Natural killer cell (primary cell): ENCODE measurements around the gene SH3D19. TPM values are rescaled to one million over a fixed set of nuclear protein-coding genes. Genes with fewer than 3 reads are reported as not detected.

Experiments used
- ATAC-seq, 3 donors: fragments of 150-1000 bp in 2 of 3; fragments of 200-7000 bp in 1 of 3; cut with Tn5 transposase; 1 replicate in 1 of 3; 2 replicates in 2 of 3; pipeline ENCODE4 v1.10.0; 2021; ENCODE audit warnings: mild to moderate bottlenecking in 2 of 3, moderate library complexity in 2 of 3
- DNase-seq, 2 donors: peaks; one replicate each; pipeline versions ENCODE4 v3.0.0 to v3.0.0-alpha.2; 2013 to 2021; ENCODE audit warnings: mixed read lengths in 1 of 2
- H3K27ac ChIP-seq: one replicate; pipeline ENCODE4 v1.5.1; 2013; ENCODE audit warnings: mild to moderate bottlenecking, low read length
- H3K27me3 ChIP-seq: one replicate; pipeline ENCODE4 v1.6.1; 2013; ENCODE audit warnings: low read length; ENCODE audit not compliant: control insufficient read depth, insufficient read depth
- H3K36me3 ChIP-seq: one replicate; pipeline ENCODE4 v1.6.1; 2013; ENCODE audit warnings: low read length; ENCODE audit not compliant: control insufficient read depth, insufficient read depth
- H3K4me1 ChIP-seq: one replicate; pipeline ENCODE4 v1.6.1; 2013; ENCODE audit warnings: low read length; ENCODE audit not compliant: control insufficient read depth, insufficient read depth
- H3K4me3 ChIP-seq: one replicate; pipeline ENCODE4 v1.5.1; 2013; ENCODE audit warnings: low read length
- H3K9me3 ChIP-seq: one replicate; pipeline ENCODE4 v1.6.1; 2013; ENCODE audit warnings: low read length; ENCODE audit not compliant: control insufficient read depth, insufficient read depth
- H3K27ac Mint-ChIP-seq, 2 donors: one replicate each; pipeline ENCODE4 v1.8.0; 2022; ENCODE audit warnings: mild to moderate bottlenecking in 2 of 2, mixed read lengths in 2 of 2, moderate library complexity in 1 of 2
- H3K27me3 Mint-ChIP-seq, 2 donors: one replicate each; pipeline ENCODE4 v1.8.0; 2022; ENCODE audit warnings: low read depth in 2 of 2, mixed read lengths in 2 of 2
- H3K36me3 Mint-ChIP-seq: one replicate; pipeline ENCODE4 v1.8.0; 2022; ENCODE audit warnings: mixed read lengths
- H3K4me1 Mint-ChIP-seq, 2 donors: one replicate each; pipeline ENCODE4 v1.8.0; 2022; ENCODE audit warnings: mixed read lengths in 2 of 2
- H3K4me3 Mint-ChIP-seq: one replicate; pipeline ENCODE4 v1.8.0; 2022; ENCODE audit warnings: mild to moderate bottlenecking, moderate library complexity, mixed read lengths
- H3K9me3 Mint-ChIP-seq, 2 donors: one replicate each; pipeline ENCODE4 v1.8.0; 2022; ENCODE audit warnings: mixed read lengths in 2 of 2
- CTCF ChIP-seq: fragments of 200-600 bp; IDR thresholded peaks from one replicate; pipeline ENCODE4 v1.8.0; 2022; ENCODE audit warnings: antibody characterized with exemption
- WGBS: methylation state at CpG from one replicate; pipeline ENCODE4 v1.1.7; 2013; ENCODE audit warnings: missing lambda C conversion rate; ENCODE audit not compliant: insufficient coverage; 5-methylcytosine and 5-hydroxymethylcytosine counted together
- intact Hi-C: fragments of 100-400 bp; cut with micrococcal nuclease; formaldehyde crosslinking; loops from one replicate; pipeline ENCODE4 v1.14.2; 2022
- total RNA-seq, 4 donors: library from RNA; stranded (reverse); fragments of 120-200 nt in 1 of 4; gene quantifications; one replicate each; pipeline versions ENCODE4 v1.2.3 to v1.2.4, GENCODE V29; 2013 to 2022

The SH3D19 gene
- total RNA-seq, 3 donors from 2014 or later (not counting 1 experiment from before 2014, with no cell fraction given), result 0.13 TPM; not detected in 2

- no peak for TF ChIP-seq CTCF
- no peak overlapping the region for H3K4me3 ChIP-seq
- H3K36me3 Mint-ChIP-seq, result peaks cover 16% of the 10 kb centered on the region
- ATAC-seq, result no peak
- H3K36me3 ChIP-seq, result peaks cover 65% of the 10 kb centered on the region
- peak overlapping the region in 1 of 2 donors; percentile 25 for H3K27ac Mint-ChIP-seq
- H3K9me3 ChIP-seq, result no peaks in the 10 kb centered on the region
- intact Hi-C loops, result no loop called here
- H3K9me3 Mint-ChIP-seq, result no peaks in the 10 kb centered on the region
- peaks cover 35 to 38% of the 10 kb centered on the region in 2 donors for H3K4me1 Mint-ChIP-seq
- H3K27me3 Mint-ChIP-seq, result no peaks in the 10 kb centered on the region
- H3K27ac ChIP-seq, result no peak overlapping the region
- no peak for DNase-seq
- no peaks in the 10 kb centered on the region for H3K27me3 ChIP-seq
- 92% methylated on average over 1 of the region's 1 CpG for WGBS
- H3K4me1 ChIP-seq, result peaks cover 3% of the 10 kb centered on the region
- H3K4me3 Mint-ChIP-seq, result no peak overlapping the region
These were observed 220.8 kb downstream of the SH3D19 start for GRCh38 chr4:151104621-151105020.

DNA sequence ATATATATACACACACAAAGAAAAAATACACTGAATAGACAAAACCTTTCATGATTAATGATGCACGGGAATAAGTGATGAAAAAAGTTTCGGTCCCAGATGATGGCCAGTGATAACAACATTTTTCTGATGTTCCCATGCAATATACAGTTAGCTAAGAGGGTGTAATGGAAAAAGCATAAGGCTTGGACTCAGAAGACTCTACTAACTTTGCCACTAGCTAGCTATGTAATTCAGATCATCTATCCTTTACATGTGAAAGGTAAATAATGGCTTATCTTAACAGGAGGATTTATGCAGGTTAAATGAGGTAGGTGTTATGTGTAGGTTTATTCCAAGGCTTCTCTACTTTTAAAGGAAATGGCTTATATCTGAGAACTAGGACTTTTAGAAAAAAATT is 221.6 kb downstream of the SH3D19 start:
- intact Hi-C loops, result no loop called here
- DNase-seq (no peak), ATAC-seq (no peak)
- H3K27me3 ChIP-seq, result no peaks in the 10 kb centered on the region
- H3K36me3 ChIP-seq, result peaks cover 65% of the 10 kb centered on the region
- Mint-ChIP-seq H3K9me3 (no peaks in the 10 kb centered on the region), H3K4me3 (no peak overlapping the region), H3K36me3 (peaks cover 16% of the 10 kb centered on the region), H3K27me3 (no peaks in the 10 kb centered on the region), H3K4me1 (peaks cover 43 to 47% of the 10 kb centered on the region in 2 donors), H3K27ac (peak overlapping the region in 1 of 2 donors; percentile 31)
- no peak overlapping the region for H3K4me3 ChIP-seq
- H3K4me1 ChIP-seq, result peaks cover 6% of the 10 kb centered on the region
- 100% methylated on average over 1 of the region's 2 CpGs for WGBS
- no peaks in the 10 kb centered on the region for H3K9me3 ChIP-seq
- no peak overlapping the region for H3K27ac ChIP-seq
- no peak for TF ChIP-seq CTCF

GRCh38 chr4:151100531-151100930 is 224.9 kb downstream of the SH3D19 start:
- ATAC-seq (no peak), DNase-seq (peak in 1 of 2 donors; percentile 26)
- H3K4me1 ChIP-seq, result peaks cover 14% of the 10 kb centered on the region
- peaks cover 10% of the 10 kb centered on the region for H3K36me3 Mint-ChIP-seq
- H3K4me1 Mint-ChIP-seq, result peaks cover 30 to 38% of the 10 kb centered on the region in 2 donors
- peak overlapping the region; percentile 97 for H3K4me3 Mint-ChIP-seq
- no peaks in the 10 kb centered on the region for H3K9me3 ChIP-seq
- H3K27me3 Mint-ChIP-seq, result peaks cover 3 to 4% of the 10 kb centered on the region in 2 donors
- H3K9me3 Mint-ChIP-seq, result no peaks in the 10 kb centered on the region
- no peaks in the 10 kb centered on the region for H3K27me3 ChIP-seq
- peak overlapping the region; percentile 94 to 95 for H3K27ac Mint-ChIP-seq
- WGBS, result 13% methylated on average over 3 of the region's 3 CpGs
- H3K36me3 ChIP-seq, result peaks cover 47% of the 10 kb centered on the region
- intact Hi-C loops, result no loop called here
- H3K4me3 ChIP-seq, result peak overlapping the region; percentile 77
- peak overlapping the region; percentile 81 for H3K27ac ChIP-seq
- TF ChIP-seq CTCF, result no peak

GRCh38 chr4:151099976-151100417 is 225.4 kb downstream of the SH3D19 start:
- H3K4me1 Mint-ChIP-seq, result peaks cover 30 to 38% of the 10 kb centered on the region in 2 donors
- ATAC-seq (no peak), DNase-seq (no peak)
- intact Hi-C loops, result loop anchor here (1.0 to 2.0 kb wide), 2 partner anchors 85 to 1437 kb away; partner anchors contain the start of genes FBXW7 and LRBA
- H3K4me3 Mint-ChIP-seq, result peak overlapping the region; percentile 97
- H3K27ac Mint-ChIP-seq, result peak overlapping the region; percentile 94 to 95
- peaks cover 10% of the 10 kb centered on the region for H3K36me3 Mint-ChIP-seq
- H3K27me3 Mint-ChIP-seq, result peaks cover 8 to 10% of the 10 kb centered on the region in 2 donors
- Histone ChIP-seq H3K9me3 (no peaks in the 10 kb centered on the region), H3K27ac (peak overlapping the region; percentile 81), H3K4me3 (peak overlapping the region; percentile 77), H3K27me3 (no peaks in the 10 kb centered on the region), H3K4me1 (peaks cover 14% of the 10 kb centered on the region), H3K36me3 (peaks cover 42% of the 10 kb centered on the region)
- no peaks in the 10 kb centered on the region for H3K9me3 Mint-ChIP-seq
- TF ChIP-seq CTCF, result no peak
- WGBS, result 0% methylated on average over 12 of the region's 13 CpGs
